HG02571 (cell line): ENCODE results near the gene PRSS35.
"Not testable (repeated sequence)": the region's sequence is repeated elsewhere in the genome, so short reads cannot be mapped to it uniquely, and the experiment has no call there.

ENCODE experiments used
- ATAC-seq: cut with Tn5 transposase; IDR thresholded peaks from one replicate; pipeline ENCODE4 v1.9.1; 2021; ENCODE audit warnings: mild to moderate bottlenecking, moderate library complexity; ENCODE audit not compliant: unreplicated experiment

PRSS35 gene

DNA sequence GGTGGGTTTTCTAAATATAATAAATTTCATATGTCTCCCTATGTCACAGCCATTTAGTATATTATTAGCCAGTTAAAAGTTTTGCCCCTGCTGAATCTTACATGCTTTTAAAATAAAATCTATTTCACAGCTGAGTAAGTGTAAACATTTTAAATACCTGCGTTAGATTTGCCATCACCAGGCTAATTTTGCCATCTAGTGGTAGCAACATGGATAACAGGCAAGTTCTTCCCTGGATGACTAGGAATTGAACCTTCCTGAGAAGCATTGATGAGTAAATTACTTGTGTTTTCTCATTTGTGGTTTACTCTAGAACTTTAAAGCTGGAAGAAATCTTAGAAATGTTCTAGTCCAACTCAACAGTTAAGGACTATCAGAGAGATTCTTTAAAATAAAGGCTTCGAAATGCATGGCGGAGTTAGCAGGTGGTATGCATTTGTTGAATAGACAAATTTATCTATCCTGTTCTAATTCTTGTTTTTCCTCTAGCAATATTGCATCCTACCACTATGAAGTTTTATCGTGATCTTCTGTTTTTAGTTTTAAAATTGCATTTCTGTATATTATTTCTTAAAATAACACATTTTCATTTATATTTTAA lies 2.6 kb downstream of the PRSS35 start:
- ATAC-seq: peak; percentile 58

DNA sequence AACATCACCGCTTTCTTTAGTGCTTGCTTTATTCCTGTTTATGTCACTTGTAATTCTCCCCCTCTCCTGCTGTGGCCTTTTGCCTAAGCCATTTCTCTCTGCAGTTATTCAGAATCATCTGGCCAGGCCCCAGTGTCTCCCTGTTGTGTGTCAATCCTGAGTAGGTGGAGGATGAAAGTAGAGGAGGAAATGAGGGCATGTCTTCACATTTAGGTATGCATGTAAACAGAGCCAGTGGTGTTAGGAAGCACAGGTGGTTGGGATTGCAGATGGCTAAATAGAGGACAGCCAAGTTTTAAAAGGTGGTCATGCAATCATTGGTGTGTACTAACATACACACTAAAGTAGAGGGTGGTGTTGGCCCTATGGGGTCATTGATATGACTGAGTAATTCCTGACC lies 5.2 kb downstream of the PRSS35 start:
- ATAC-seq: no peak

DNA sequence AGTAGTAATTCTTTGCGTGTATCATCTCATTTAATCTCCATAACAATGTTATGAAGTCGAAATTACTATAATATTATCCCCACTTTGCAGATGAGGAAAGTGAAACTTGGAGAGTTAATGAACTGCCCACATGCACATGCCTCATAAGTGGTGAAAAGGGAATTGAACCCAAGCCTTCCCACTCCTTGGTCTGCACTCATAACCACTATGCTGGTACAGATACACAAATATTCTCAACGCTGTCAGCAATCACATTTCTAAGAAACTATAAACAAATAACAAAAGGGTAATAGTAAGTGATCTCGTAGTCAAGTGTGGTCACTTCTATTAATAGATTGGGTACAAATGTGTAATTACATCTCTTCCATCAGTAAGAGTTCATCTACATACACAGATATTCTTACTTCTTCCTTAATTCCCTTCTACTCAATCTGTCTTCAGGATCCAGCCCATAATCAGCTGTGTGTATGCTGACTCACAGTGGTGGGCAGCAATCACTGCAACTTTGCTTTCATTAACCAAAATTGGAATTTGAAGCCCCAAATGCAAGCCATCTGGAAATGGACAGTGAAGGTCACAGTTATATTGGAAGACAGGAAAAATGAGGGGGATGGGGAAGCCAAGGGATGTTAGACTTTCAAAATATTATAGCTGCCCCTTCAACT lies 6.6 kb downstream of the PRSS35 start:
- ATAC-seq: no peak

DNA sequence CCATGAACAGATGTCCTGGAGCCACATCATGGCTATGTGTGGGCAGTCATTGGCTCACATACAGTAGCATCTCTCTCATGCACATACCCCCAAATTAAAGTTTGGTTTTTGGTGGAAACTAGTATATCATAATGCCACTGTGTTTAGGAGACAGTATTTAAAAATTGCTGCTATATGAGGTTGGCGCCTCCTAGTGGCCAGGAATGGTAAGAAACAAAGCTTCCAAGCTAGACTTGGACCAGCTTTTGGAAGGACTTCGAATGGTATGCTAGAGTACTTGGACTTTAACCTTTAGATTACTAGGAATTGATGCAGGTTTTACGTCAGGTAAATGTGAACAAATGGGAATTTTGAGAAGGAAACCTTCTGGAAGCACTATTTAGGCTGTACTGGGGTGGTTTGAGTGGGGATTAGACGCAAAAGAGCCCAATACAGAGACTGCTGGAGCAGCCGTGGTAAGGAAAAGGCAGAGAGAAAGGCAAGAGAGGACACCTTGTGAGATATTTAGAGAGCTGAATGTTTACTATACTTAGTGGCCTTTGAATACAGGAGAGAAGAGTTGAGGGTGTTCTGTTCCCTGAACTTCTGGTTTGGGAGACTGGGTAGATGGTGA lies 23.8 kb downstream of the PRSS35 start:
- no peak for ATAC-seq

DNA sequence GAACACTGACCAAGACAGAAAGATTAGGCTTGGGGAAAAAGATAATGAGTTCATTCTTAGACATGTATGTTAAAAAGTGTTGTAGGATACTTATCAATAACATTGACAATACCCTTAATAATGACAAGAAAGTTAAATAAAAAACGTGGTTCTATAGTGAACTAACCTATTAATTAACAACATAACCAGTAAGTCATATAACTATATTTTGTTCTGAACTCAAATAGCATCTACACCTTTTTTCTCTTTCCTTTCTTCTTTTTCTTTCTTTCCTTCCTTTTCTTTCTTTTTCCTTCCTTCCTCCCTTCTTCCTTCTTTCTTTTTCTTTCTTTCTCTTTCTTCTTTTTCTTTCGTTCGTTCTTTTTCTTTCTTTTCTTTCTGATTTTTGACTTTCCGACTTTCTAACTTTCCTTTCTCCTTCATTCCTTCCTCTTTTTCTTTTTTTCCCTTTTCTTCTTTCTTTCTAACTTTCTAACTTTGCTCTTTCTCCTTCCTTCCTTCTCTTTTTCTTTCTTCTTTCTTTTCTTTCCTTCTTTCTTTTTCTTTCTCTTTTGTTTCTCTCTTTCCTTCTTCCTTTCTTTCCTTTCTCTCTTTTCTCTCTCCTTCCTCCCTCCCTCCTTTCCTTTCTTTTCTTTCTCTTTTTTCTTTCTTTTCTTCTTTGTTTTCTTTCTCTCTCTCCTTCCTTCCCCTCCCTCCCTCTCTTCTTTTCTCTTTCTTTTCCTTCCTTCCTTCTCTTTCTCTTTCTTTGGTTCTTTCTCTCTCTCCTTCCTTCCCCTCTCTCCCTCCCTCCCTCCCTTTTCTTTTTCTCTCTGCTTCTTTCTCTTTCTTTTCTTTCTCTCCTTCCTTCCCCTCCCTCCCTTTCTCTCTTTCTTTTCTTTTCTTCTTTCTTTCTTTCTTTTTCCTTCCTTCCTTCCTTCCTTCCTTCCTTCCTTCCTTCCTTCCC lies 24.6 kb downstream of the PRSS35 start:
- no peak for ATAC-seq

DNA sequence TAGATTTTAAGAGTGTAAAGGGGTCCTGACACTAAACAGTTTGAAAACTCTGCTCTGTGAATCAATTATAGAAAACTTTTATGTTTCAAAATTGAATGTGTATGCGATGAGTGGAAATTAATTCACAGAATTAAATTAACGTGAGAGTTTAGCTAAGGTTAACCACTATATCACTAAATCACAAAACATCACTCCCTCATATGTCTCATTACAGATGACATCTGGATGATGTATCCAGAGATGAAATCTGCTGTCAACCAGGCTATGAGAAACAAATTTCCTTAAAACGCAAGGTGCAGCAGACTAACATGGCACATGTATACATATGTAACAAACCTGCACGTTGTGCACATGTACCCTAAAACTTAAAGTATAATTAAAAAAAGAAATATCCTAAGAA lies 27.3 kb downstream of the PRSS35 start:
- no peak for ATAC-seq

DNA sequence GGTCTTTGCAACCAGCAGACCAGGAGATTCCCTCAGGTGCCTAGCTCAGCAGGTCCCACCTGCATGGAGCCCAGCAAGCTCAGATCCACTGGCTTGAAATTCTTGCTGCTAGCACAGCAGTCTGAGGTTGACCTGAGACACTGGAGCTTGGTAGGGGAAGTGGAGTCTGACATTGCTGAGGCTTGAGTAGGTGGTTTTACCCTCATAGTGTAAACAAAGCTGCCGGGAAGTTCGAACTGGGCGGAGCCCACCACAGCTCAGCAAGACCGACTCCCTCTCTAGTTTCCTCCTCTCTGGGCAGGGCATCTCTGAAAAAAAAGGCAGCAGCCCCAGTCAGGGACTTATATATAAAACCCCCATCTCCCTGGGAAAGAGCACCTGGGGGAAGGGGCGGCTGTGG lies 34.3 kb downstream of the PRSS35 start:
- ATAC-seq: no peak

DNA sequence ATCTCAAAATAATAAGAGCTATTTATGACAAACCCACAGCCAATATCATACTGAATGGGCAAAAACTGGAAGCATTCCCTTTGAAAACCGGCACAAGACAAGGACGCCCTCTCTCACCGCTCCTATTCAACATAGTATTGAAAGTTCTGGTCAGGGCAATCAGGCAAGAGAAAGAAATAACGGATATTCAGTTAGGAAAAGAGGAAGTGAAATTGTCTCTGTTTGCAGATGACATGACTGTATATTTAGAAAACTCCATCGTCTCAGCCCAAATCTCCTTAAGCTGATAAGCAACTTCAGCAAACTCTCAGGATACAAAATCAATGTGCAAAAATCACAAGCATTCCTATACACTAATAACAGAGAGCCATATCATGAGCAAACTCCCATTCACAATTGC lies 38.1 kb downstream of the PRSS35 start:
- not testable (repeated sequence) for ATAC-seq

DNA sequence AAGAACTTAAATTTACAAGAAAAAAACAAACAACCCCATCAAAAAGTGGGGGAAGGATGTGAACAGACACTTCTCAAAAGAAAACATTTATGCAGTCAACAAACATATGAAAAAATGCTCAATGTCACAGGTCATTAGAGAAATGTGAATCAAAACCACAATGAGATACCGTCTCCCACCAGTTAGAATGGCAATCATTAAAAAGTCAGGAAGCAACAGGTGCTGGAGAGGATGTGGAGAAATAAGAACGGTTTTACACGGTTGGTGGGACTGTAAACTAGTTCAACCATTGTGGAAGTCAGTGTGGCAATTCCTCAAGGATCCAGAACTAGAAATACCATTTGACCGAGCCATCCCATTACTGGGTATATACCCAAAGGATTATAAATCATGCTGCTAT lies 39.4 kb downstream of the PRSS35 start:
- not testable (repeated sequence) for ATAC-seq

DNA sequence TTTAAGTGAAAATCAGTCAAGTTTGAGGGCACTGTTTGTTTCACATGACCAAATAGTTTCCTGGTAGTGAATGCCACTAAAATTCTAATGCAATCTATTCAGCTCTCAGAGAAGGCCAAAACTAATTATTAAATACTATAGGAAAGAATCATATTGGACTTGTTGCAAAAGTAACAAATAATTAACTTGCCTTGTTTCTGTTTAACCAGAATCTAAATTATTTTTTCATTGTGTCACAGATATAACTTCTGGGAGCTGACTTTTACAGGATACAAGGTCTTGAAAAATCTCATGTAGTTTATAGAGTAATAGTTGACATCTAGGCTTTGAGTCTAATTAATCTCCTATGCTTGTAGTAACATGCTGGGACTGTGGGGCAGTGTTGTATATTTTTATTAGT lies 44.5 kb downstream of the PRSS35 start:
- ATAC-seq: no peak

DNA sequence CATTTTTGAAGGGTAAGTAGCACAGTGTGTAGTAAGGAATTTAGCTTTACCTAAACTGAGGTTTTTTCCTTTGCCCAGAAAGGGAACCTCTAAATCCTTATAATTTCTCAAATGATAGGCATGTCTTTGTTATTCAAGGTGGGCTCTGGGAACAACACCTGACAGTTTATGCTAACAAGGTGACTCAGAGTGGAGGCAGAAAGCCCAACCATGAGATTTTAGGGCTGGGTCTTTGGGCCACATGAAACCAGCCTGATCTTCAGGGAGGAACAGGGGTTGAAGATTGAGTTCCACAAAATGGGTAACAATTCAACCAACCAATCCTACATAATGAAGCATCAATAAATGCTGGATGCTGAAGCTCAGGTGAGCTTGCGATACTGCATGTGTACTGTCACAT lies 46.6 kb downstream of the PRSS35 start:
- no peak for ATAC-seq

DNA sequence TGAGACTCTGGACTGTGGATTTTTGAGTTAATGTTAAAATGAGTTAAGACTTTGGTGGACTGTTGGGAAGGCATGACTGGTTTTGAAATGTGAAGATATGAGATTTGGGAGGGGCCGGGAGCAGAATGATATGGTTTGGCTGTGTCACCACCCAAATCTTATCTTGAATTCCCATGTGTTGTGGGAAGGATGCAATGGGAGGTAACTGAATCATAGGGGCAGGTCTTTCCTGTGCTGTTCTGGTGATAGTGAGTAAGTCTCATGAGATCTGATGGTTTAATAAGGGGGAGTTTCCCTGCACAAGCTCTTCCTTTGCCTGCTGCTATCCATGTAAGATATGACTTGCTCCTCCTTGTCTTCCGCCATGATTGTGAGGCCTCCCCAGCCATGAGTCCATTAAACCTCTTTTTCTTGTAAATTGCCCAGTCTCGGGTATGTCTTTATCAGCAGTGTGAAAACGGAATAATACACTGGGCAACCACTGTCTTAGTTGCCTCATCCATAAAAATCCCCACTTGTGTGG lies 59.4 kb downstream of the PRSS35 start:
- ATAC-seq: not testable (repeated sequence)

DNA sequence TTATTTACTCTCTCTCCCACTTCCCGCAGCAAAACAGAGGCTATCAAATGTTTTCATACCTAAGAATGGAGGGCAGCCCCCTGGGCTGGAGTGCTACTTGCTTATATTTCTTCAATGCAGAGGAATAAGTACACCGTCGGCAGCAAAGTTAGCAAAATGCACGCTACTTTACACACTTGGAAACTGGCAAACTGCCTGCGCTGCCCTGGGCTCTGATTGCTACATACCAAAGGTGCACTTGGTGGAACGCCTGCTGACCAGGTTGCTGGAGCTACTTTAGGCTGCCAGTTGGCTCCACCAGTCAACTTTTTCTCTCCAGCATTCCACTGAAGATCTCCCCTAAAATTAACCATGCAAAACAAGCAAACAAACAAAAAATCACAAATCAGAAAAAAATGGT lies 62.4 kb downstream of the PRSS35 start:
- ATAC-seq: no peak
